ENCODE measurements around the gene KIAA1217. TPM values are rescaled to one million over a fixed set of nuclear protein-coding genes. Genes with fewer than 3 reads are reported as not detected.

The KIAA1217 gene
- total and polyA plus RNA-seq, 12 donors, result 6.9 to 49.5 (median 38.4) TPM

GRCh38 chr10:24193330-24193729 is 15.6 kb upstream of the KIAA1217 start:
- no peaks in the 10 kb centered on the region for H3K36me3 ChIP-seq
- 69 to 70% methylated on average over 5 of the region's 5 CpGs for WGBS, 2 donors
- TF ChIP-seq, protein P1, sequence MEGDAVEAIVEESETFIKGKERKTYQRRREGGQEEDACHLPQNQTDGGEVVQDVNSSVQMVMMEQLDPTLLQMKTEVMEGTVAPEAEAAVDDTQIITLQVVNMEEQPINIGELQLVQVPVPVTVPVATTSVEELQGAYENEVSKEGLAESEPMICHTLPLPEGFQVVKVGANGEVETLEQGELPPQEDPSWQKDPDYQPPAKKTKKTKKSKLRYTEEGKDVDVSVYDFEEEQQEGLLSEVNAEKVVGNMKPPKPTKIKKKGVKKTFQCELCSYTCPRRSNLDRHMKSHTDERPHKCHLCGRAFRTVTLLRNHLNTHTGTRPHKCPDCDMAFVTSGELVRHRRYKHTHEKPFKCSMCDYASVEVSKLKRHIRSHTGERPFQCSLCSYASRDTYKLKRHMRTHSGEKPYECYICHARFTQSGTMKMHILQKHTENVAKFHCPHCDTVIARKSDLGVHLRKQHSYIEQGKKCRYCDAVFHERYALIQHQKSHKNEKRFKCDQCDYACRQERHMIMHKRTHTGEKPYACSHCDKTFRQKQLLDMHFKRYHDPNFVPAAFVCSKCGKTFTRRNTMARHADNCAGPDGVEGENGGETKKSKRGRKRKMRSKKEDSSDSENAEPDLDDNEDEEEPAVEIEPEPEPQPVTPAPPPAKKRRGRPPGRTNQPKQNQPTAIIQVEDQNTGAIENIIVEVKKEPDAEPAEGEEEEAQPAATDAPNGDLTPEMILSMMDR (IDR thresholded peaks at IDR 0.05), result no peak
- no peaks in the 10 kb centered on the region for H3K9me3 ChIP-seq
- peak overlapping the region in 1 of 10 donors; percentile 5 for H3K27ac ChIP-seq
- intact Hi-C loops (cut with DNase I), result loop anchor here in 3 of 10 donors (5.0 to 10.0 kb wide), 3 partner anchors 109 to 886 kb away; no protein-coding TSS in a partner anchor
- DNase-seq, result no peak
- H3K4me3 ChIP-seq, result no peak overlapping the region
- no peak for ATAC-seq
- H3K27me3 ChIP-seq, result no peaks in the 10 kb centered on the region
- H3K4me1 ChIP-seq, result peaks cover 0 to 32% (median 9%) of the 10 kb centered on the region in 9 donors

GRCh38 chr10:24197263-24197662 is 11.7 kb upstream of the KIAA1217 start:
- Histone ChIP-seq H3K36me3 (no peaks in the 10 kb centered on the region), H3K27me3 (no peaks in the 10 kb centered on the region), H3K4me1 (peaks cover 0 to 61% (median 13%) of the 10 kb centered on the region in 9 donors), H3K9me3 (no peaks in the 10 kb centered on the region), H3K4me3 (no peak overlapping the region), H3K27ac (peak overlapping the region in 4 of 10 donors; percentile 17 to 44 (median 29))
- ATAC-seq (peak in 1 of 8 donors; percentile 30), DNase-seq (no peak)
- 72 to 77% methylated on average over 2 of the region's 2 CpGs for WGBS, 2 donors
- TF ChIP-seq, protein P1 (IDR thresholded peaks at IDR 0.05), result no peak
- intact Hi-C loops (cut with DNase I), result loop anchor here (1.0 to 10.0 kb wide), 10 partner anchors 112 to 320 kb away; no protein-coding TSS in a partner anchor

GRCh38 chr10:24201503-24202180 is 7.3 kb upstream of the KIAA1217 start:
- peaks cover 1 to 57% (median 19%) of the 10 kb centered on the region in 9 donors for H3K4me1 ChIP-seq
- H3K36me3 ChIP-seq, result no peaks in the 10 kb centered on the region
- no peaks in the 10 kb centered on the region for H3K9me3 ChIP-seq
- no peaks in the 10 kb centered on the region for H3K27me3 ChIP-seq
- WGBS, 2 donors, result 71 to 78% methylated on average over 14 of the region's 14 CpGs
- H3K27ac ChIP-seq, result peak overlapping the region in 5 of 10 donors; percentile 2 to 61 (median 25)
- intact Hi-C loops (cut with DNase I), result loop anchor here in 3 of 10 donors (5.0 to 10.0 kb wide), 3 partner anchors 156 to 313 kb away; no protein-coding TSS in a partner anchor
- TF ChIP-seq, protein P1 (IDR thresholded peaks at IDR 0.05), result no peak
- ATAC-seq (peak in 5 of 8 donors; percentile 30 to 62 (median 44)), DNase-seq (no peak)
- no peak overlapping the region for H3K4me3 ChIP-seq

- Histone ChIP-seq H3K27me3 (no peaks in the 10 kb centered on the region), H3K4me3 (no peak overlapping the region), H3K4me1 (peaks cover 5 to 57% (median 16%) of the 10 kb centered on the region in 9 donors), H3K27ac (peak overlapping the region in 5 of 10 donors; percentile 2 to 61 (median 10)), H3K9me3 (no peaks in the 10 kb centered on the region), H3K36me3 (no peaks in the 10 kb centered on the region)
- intact Hi-C loops (cut with DNase I), result loop anchor here in 3 of 10 donors (5.0 to 10.0 kb wide), 3 partner anchors 155 to 313 kb away; no protein-coding TSS in a partner anchor
- 77 to 83% methylated on average over 6 of the region's 6 CpGs for WGBS, 2 donors
- DNase-seq (no peak), ATAC-seq (peak in 2 of 8 donors; percentile 12 to 31)
- TF ChIP-seq, protein P1 (IDR thresholded peaks at IDR 0.05), result no peak
Observed at GRCh38 chr10:24202181-24202570, 6.8 kb upstream of the KIAA1217 start.

All from heart right ventricle (tissue), 16 donors.